ENCODE data around the gene ACTBL2.

ACTBL2 gene

GRCh38 chr5:57508211-57508610 lies 25.6 kb upstream of the ACTBL2 start:
- Histone ChIP-seq H3K4me3 (ENCODE audit: low read depth, low read length) (no peak overlapping the region), H3K79me2 (ENCODE audit: control insufficient read depth, insufficient read depth, low read length, unreplicated experiment) (no peaks in the 10 kb centered on the region), H3K36me3 (ENCODE audit: insufficient read depth, low read length) (no peaks in the 10 kb centered on the region), H3K4me1 (ENCODE audit: control insufficient read depth, insufficient read depth, low read length, unreplicated experiment) (no peaks in the 10 kb centered on the region), H3K27ac (ENCODE audit: low read depth, low read length) (no peak overlapping the region), H3K27me3 (ENCODE audit: insufficient read depth, low read length) (no peaks in the 10 kb centered on the region), H2AFZ (ENCODE audit: low read length, unreplicated experiment) (no peak overlapping the region)

- Histone ChIP-seq H2AFZ (ENCODE audit: low read length, unreplicated experiment) (peak overlapping the region; percentile 48), H3K79me2 (ENCODE audit: control insufficient read depth, insufficient read depth, low read length, unreplicated experiment) (no peaks in the 10 kb centered on the region), H3K36me3 (ENCODE audit: insufficient read depth, low read length) (no peaks in the 10 kb centered on the region), H3K4me1 (ENCODE audit: control insufficient read depth, insufficient read depth, low read length, unreplicated experiment) (no peaks in the 10 kb centered on the region), H3K4me3 (ENCODE audit: low read depth, low read length) (no peak overlapping the region), H3K27ac (ENCODE audit: low read depth, low read length) (no peak overlapping the region), H3K27me3 (ENCODE audit: insufficient read depth, low read length) (no peaks in the 10 kb centered on the region)
These were observed 22.9 kb upstream of the ACTBL2 start for GRCh38 chr5:57505272-57506200.

GRCh38 chr5:57504357-57504756 lies 21.7 kb upstream of the ACTBL2 start:
- Histone ChIP-seq H3K27me3 (ENCODE audit: insufficient read depth, low read length) (no peaks in the 10 kb centered on the region), H3K79me2 (ENCODE audit: control insufficient read depth, insufficient read depth, low read length, unreplicated experiment) (no peaks in the 10 kb centered on the region), H2AFZ (ENCODE audit: low read length, unreplicated experiment) (no peak overlapping the region), H3K36me3 (ENCODE audit: insufficient read depth, low read length) (no peaks in the 10 kb centered on the region), H3K27ac (ENCODE audit: low read depth, low read length) (no peak overlapping the region), H3K4me1 (ENCODE audit: control insufficient read depth, insufficient read depth, low read length, unreplicated experiment) (peaks cover 4% of the 10 kb centered on the region), H3K4me3 (ENCODE audit: low read depth, low read length) (no peak overlapping the region)

- no peaks in the 10 kb centered on the region for H3K79me2 ChIP-seq (ENCODE audit: control insufficient read depth, insufficient read depth, low read length, unreplicated experiment)
- no peak overlapping the region for H2AFZ ChIP-seq (ENCODE audit: low read length, unreplicated experiment)
- H3K4me3 ChIP-seq (ENCODE audit: low read depth, low read length) = no peak overlapping the region
- peaks cover 8% of the 10 kb centered on the region for H3K4me1 ChIP-seq (ENCODE audit: control insufficient read depth, insufficient read depth, low read length, unreplicated experiment)
- H3K36me3 ChIP-seq (ENCODE audit: insufficient read depth, low read length) = no peaks in the 10 kb centered on the region
- H3K27me3 ChIP-seq (ENCODE audit: insufficient read depth, low read length) = no peaks in the 10 kb centered on the region
- H3K27ac ChIP-seq (ENCODE audit: low read depth, low read length) = no peak overlapping the region
These were observed 20.8 kb upstream of the ACTBL2 start for GRCh38 chr5:57503433-57503832.

GRCh38 chr5:57501414-57502201 lies 19.0 kb upstream of the ACTBL2 start:
- Histone ChIP-seq H3K79me2 (ENCODE audit: control insufficient read depth, insufficient read depth, low read length, unreplicated experiment) (no peaks in the 10 kb centered on the region), H3K27ac (ENCODE audit: low read depth, low read length) (no peak overlapping the region), H2AFZ (ENCODE audit: low read length, unreplicated experiment) (no peak overlapping the region), H3K4me1 (ENCODE audit: control insufficient read depth, insufficient read depth, low read length, unreplicated experiment) (peaks cover 8% of the 10 kb centered on the region), H3K27me3 (ENCODE audit: insufficient read depth, low read length) (no peaks in the 10 kb centered on the region), H3K4me3 (ENCODE audit: low read depth, low read length) (no peak overlapping the region), H3K36me3 (ENCODE audit: insufficient read depth, low read length) (no peaks in the 10 kb centered on the region)

- Histone ChIP-seq H2AFZ (ENCODE audit: low read length, unreplicated experiment) (peak overlapping the region; percentile 47), H3K27ac (ENCODE audit: low read depth, low read length) (peak overlapping the region; percentile 39)
These were observed 16.8 kb upstream of the ACTBL2 start for GRCh38 chr5:57499262-57500050.

GRCh38 chr5:57497733-57498132 lies 15.1 kb upstream of the ACTBL2 start:
- Histone ChIP-seq H3K79me2 (ENCODE audit: control insufficient read depth, insufficient read depth, low read length, unreplicated experiment) (no peaks in the 10 kb centered on the region), H3K4me1 (ENCODE audit: control insufficient read depth, insufficient read depth, low read length, unreplicated experiment) (peaks cover 38% of the 10 kb centered on the region), H2AFZ (ENCODE audit: low read length, unreplicated experiment) (no peak overlapping the region), H3K4me3 (ENCODE audit: low read depth, low read length) (no peak overlapping the region), H3K36me3 (ENCODE audit: insufficient read depth, low read length) (no peaks in the 10 kb centered on the region), H3K27ac (ENCODE audit: low read depth, low read length) (no peak overlapping the region), H3K27me3 (ENCODE audit: insufficient read depth, low read length) (no peaks in the 10 kb centered on the region)

More at GRCh38 chr5:57499262-57500050, 16.8 kb upstream of the ACTBL2 start:
- H3K4me1 ChIP-seq (ENCODE audit: control insufficient read depth, insufficient read depth, low read length, unreplicated experiment) = peaks cover 22% of the 10 kb centered on the region
- H3K27me3 ChIP-seq (ENCODE audit: insufficient read depth, low read length) = no peaks in the 10 kb centered on the region
- H3K36me3 ChIP-seq (ENCODE audit: insufficient read depth, low read length) = no peaks in the 10 kb centered on the region
- no peaks in the 10 kb centered on the region for H3K79me2 ChIP-seq (ENCODE audit: control insufficient read depth, insufficient read depth, low read length, unreplicated experiment)
- H3K4me3 ChIP-seq (ENCODE audit: low read depth, low read length) = peak overlapping the region; percentile 72

- Histone ChIP-seq H3K27me3 (ENCODE audit: insufficient read depth, low read length) (no peaks in the 10 kb centered on the region), H3K27ac (ENCODE audit: low read depth, low read length) (peak overlapping the region; percentile 88), H3K4me1 (ENCODE audit: control insufficient read depth, insufficient read depth, low read length, unreplicated experiment) (peaks cover 40% of the 10 kb centered on the region), H3K79me2 (ENCODE audit: control insufficient read depth, insufficient read depth, low read length, unreplicated experiment) (no peaks in the 10 kb centered on the region), H3K4me3 (ENCODE audit: low read depth, low read length) (no peak overlapping the region), H2AFZ (ENCODE audit: low read length, unreplicated experiment) (no peak overlapping the region), H3K36me3 (ENCODE audit: insufficient read depth, low read length) (no peaks in the 10 kb centered on the region)
These were observed 12.9 kb upstream of the ACTBL2 start for GRCh38 chr5:57495285-57496086.

- Histone ChIP-seq H3K4me3 (ENCODE audit: low read depth, low read length) (peak overlapping the region; percentile 9; the same call in 1 of the 2 replicates), H3K79me2 (ENCODE audit: control insufficient read depth, insufficient read depth, low read length, unreplicated experiment) (no peaks in the 10 kb centered on the region), H3K27me3 (ENCODE audit: insufficient read depth, low read length) (no peaks in the 10 kb centered on the region), H3K27ac (ENCODE audit: low read depth, low read length) (peak overlapping the region; percentile 88), H3K36me3 (ENCODE audit: insufficient read depth, low read length) (no peaks in the 10 kb centered on the region), H2AFZ (ENCODE audit: low read length, unreplicated experiment) (peak overlapping the region; percentile 58), H3K4me1 (ENCODE audit: control insufficient read depth, insufficient read depth, low read length, unreplicated experiment) (peaks cover 36% of the 10 kb centered on the region)
These were observed 11.8 kb upstream of the ACTBL2 start for GRCh38 chr5:57494104-57495098.
